Type B pancreatic cell (in vitro differentiated cells): ENCODE data around the gene PIK3AP1. TPM values are rescaled to one million over a fixed set of nuclear protein-coding genes. Genes with fewer than 3 reads are reported as not detected.

Source experiments
- DNase-seq: peaks from one replicate; pipeline ENCODE4 v3.0.0; 2021; ENCODE audit warnings: mixed read lengths; ENCODE audit not compliant: unreplicated experiment; ENCODE audit errors: extremely low spot score
- H3K27ac Mint-ChIP-seq: 2 replicates; pipeline ENCODE4 v1.8.0; 2021; ENCODE audit warnings: mild to moderate bottlenecking, mixed read lengths
- H3K27me3 Mint-ChIP-seq: 2 replicates; pipeline ENCODE4 v1.8.0; 2021; ENCODE audit warnings: mixed read lengths
- H3K36me3 Mint-ChIP-seq: 2 replicates; pipeline ENCODE4 v1.8.0; 2021; ENCODE audit warnings: mixed read lengths
- H3K4me1 Mint-ChIP-seq: one replicate; pipeline ENCODE4 v1.8.0; 2021; ENCODE audit warnings: mixed read lengths; ENCODE audit not compliant: unreplicated experiment
- H3K4me3 Mint-ChIP-seq: 2 replicates; pipeline ENCODE4 v1.8.0; 2021; ENCODE audit warnings: mild to moderate bottlenecking, mixed read lengths
- H3K9me3 Mint-ChIP-seq: 2 replicates; pipeline ENCODE4 v1.8.0; 2021; ENCODE audit warnings: mixed read lengths
- total RNA-seq: library from RNA; stranded (reverse); gene quantifications from 2 replicates; pipeline ENCODE4 v1.2.1, GENCODE V29; 2021; ENCODE audit warnings: low replicate concordance
- TF ChIP-seq, protein P1 (sequence below): fragments of 200-600 bp; sonication (generic); conservative IDR thresholded peaks from 2 replicates; pipeline ENCODE4 v1.5.0; 2021; ENCODE audit warnings: antibody characterized with exemption, mild to moderate bottlenecking

PIK3AP1 gene
- total RNA-seq, 1 donor from 2014 or later: 3.5 TPM

DNA sequence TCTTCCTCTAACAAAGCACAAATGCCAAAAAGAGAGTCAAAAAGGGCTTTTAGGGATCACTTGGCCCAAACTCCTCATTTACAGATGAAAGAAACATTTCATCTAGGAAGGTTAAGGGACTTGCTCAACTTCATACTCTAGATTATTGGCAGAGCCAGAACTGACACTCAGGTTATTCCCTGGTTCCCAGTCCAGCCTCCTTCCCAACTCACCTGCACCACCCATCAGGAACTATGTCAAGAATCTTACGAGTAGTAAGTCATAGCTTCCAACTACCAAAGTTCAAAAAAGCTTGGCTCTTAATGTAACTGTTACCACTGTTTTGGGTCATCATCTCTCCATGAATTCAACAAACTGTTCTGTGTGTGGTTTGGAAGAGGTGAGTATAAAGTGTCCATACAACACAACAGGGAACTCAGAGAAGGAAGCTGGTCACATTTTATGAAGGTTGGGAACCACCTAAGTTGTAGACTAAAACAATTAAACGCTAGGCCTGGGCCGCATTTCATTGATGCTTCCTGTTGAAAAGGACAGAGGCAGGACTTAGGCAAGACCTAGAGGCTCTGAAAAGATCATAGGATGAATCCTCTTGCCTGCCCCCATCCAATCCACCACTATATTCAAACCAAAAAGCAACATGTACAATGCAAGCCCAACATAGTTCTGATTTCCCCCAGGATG is 9.1 kb downstream of the PIK3AP1 start:
- H3K4me3 Mint-ChIP-seq: no peak overlapping the region
- no peak overlapping the region for H3K27ac Mint-ChIP-seq
- TF ChIP-seq, protein P1, sequence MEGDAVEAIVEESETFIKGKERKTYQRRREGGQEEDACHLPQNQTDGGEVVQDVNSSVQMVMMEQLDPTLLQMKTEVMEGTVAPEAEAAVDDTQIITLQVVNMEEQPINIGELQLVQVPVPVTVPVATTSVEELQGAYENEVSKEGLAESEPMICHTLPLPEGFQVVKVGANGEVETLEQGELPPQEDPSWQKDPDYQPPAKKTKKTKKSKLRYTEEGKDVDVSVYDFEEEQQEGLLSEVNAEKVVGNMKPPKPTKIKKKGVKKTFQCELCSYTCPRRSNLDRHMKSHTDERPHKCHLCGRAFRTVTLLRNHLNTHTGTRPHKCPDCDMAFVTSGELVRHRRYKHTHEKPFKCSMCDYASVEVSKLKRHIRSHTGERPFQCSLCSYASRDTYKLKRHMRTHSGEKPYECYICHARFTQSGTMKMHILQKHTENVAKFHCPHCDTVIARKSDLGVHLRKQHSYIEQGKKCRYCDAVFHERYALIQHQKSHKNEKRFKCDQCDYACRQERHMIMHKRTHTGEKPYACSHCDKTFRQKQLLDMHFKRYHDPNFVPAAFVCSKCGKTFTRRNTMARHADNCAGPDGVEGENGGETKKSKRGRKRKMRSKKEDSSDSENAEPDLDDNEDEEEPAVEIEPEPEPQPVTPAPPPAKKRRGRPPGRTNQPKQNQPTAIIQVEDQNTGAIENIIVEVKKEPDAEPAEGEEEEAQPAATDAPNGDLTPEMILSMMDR: no peak
- H3K4me1 Mint-ChIP-seq: peaks cover under 1% of the 10 kb centered on the region
- no peaks in the 10 kb centered on the region for H3K27me3 Mint-ChIP-seq
- H3K36me3 Mint-ChIP-seq: no peaks in the 10 kb centered on the region
- DNase-seq: no peak
- no peaks in the 10 kb centered on the region for H3K9me3 Mint-ChIP-seq

DNA sequence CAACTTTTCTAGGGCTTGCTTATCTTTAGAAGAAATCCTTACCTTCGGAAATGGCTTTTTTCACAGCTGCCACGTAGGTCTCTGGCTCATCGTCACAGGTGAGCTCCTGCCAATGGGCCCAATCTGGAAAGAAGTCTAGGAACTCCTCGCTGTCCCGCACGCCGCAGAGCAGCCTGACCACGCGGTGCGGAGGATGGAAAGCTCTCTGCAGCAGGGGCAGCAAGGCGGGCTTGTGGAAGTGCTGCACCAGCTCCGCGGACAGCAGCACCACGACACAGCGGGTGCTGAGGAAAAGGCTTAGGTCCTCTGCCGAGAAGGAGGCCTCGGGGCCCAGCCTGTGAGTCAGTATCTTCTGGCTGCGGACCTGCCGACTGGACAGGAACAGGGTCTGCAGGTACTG is 10.8 kb downstream of the PIK3AP1 start:
- H3K27me3 Mint-ChIP-seq: no peaks in the 10 kb centered on the region
- TF ChIP-seq, protein P1: no peak
- no peaks in the 10 kb centered on the region for H3K36me3 Mint-ChIP-seq
- no peaks in the 10 kb centered on the region for H3K4me1 Mint-ChIP-seq
- no peaks in the 10 kb centered on the region for H3K9me3 Mint-ChIP-seq
- H3K4me3 Mint-ChIP-seq: no peak overlapping the region
- no peak for DNase-seq
- no peak overlapping the region for H3K27ac Mint-ChIP-seq

DNA sequence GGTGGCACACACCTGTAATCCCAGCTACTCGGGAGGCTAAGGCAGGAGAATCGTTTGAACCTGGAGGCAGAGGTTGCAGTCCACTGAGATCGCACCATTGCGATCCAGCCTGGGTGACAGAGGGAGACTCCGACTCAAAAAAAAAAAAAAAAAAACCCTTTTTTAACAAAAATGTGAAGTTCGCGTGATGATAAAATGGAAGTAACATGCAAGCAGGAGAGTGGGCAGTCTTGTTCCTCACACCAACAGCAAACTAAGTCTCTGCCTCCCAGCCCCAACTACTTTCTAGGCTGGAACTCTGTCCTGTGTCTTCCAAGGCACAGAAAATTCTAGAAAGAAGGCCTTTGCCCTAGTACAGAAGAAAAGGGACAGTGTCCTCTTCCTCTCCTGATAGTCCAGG is 11.3 kb downstream of the PIK3AP1 start:
- no peak for DNase-seq

DNA sequence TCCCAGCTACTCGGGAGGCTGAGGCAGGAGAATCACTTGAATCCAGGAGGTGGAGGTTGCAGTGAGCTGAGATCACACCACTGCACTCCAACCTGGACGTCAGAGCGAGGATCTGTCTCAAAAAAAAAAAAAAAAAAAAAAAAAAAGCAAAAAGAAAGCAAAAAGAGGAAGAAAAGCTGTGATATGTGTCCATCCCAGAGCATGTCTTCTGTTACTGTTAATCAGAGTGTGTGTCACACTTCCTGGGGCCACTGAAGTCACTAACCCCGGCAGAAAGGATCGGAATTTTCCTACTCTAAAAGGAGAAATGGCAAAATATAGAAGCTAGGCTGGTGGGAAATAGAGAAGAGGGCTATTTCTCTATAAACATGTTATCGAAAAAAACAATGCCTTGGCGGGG is 11.9 kb downstream of the PIK3AP1 start:
- H3K4me3 Mint-ChIP-seq: no peak overlapping the region
- H3K9me3 Mint-ChIP-seq: no peaks in the 10 kb centered on the region
- H3K4me1 Mint-ChIP-seq: no peaks in the 10 kb centered on the region
- DNase-seq: no peak
- no peak overlapping the region for H3K27ac Mint-ChIP-seq
- H3K27me3 Mint-ChIP-seq: no peaks in the 10 kb centered on the region
- no peaks in the 10 kb centered on the region for H3K36me3 Mint-ChIP-seq
- TF ChIP-seq, protein P1: no peak

More for the DNA sequence above, 11.3 kb downstream of the PIK3AP1 start:
- no peaks in the 10 kb centered on the region for H3K27me3 Mint-ChIP-seq
- no peak overlapping the region for H3K4me3 Mint-ChIP-seq
- H3K27ac Mint-ChIP-seq: no peak overlapping the region
- H3K9me3 Mint-ChIP-seq: no peaks in the 10 kb centered on the region
- no peaks in the 10 kb centered on the region for H3K4me1 Mint-ChIP-seq
- no peaks in the 10 kb centered on the region for H3K36me3 Mint-ChIP-seq
- TF ChIP-seq, protein P1: no peak

DNA sequence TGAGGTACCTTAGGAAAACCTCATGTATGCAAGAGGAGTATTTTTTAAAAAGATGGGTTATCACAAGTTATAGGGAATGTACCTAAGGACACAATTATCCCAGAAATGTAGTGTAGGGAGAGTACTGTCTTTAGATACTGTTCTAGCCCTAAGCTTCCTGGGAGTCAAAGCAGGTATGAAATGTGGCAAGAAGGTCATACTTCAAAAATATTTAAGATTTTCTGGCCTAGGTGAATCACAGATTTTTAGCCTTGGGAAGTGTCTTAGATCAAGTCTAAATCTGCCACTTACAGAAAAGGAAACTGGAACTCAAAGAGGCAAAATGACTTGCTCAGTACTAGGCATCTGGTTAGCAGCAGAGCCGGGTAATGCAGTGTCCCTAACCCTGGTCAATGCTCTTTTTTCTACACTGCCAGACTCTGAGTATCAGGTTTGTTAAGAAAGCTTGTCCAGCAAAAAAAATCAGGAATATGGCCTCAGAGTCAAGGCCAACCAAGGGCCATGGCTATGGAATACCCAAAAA is 13.9 kb downstream of the PIK3AP1 start:
- H3K27ac Mint-ChIP-seq: no peak overlapping the region
- DNase-seq: no peak
- H3K4me3 Mint-ChIP-seq: no peak overlapping the region
- no peaks in the 10 kb centered on the region for H3K9me3 Mint-ChIP-seq
- no peaks in the 10 kb centered on the region for H3K36me3 Mint-ChIP-seq
- H3K4me1 Mint-ChIP-seq: no peaks in the 10 kb centered on the region
- TF ChIP-seq, protein P1: no peak
- no peaks in the 10 kb centered on the region for H3K27me3 Mint-ChIP-seq
